HepG2 (cell line): ENCODE results near the gene ICAM5. TPM values are rescaled to one million over a fixed set of nuclear protein-coding genes. Genes with fewer than 3 reads are reported as not detected.
A peak's percentile ranks its signal among the peaks of the same experiment; 100 is the strongest.

Source experiments
- BORCS8-MEF2B ChIP-seq: sonication (generic); formaldehyde crosslinking; IDR thresholded peaks from 2 replicates; pipeline ENCODE4 v1.8.0; 2022; ENCODE audit warnings: mild to moderate bottlenecking, missing genetic modification reagents
- ELK4 ChIP-seq: sonication (generic); formaldehyde crosslinking; IDR thresholded peaks from 2 replicates; pipeline ENCODE4 v1.9.0; 2021; ENCODE audit warnings: missing genetic modification reagents, borderline replicate concordance
- EZH2 ChIP-seq: conservative IDR thresholded peaks from 2 replicates; pipeline ENCODE4 v1.6.1; 2012; ENCODE audit warnings: mild to moderate bottlenecking, low read depth, low read length, moderate library complexity
- HHEX ChIP-seq: IDR thresholded peaks from 2 replicates; pipeline ENCODE4 v1.6.1; 2016; ENCODE audit warnings: control low read depth
- HMG20A ChIP-seq: IDR thresholded peaks from 2 replicates; pipeline ENCODE4 v1.6.1; 2016; ENCODE audit warnings: borderline replicate concordance
- JDP2 ChIP-seq: sonication (generic); formaldehyde crosslinking; IDR thresholded peaks from 2 replicates; pipeline ENCODE4 v1.8.1; 2022; ENCODE audit warnings: missing genetic modification reagents, borderline replicate concordance
- LBX2 ChIP-seq: sonication (generic); formaldehyde crosslinking; IDR thresholded peaks from 2 replicates; pipeline ENCODE4 v1.5.0; 2020; ENCODE audit warnings: missing genetic modification reagents, mild to moderate bottlenecking, borderline replicate concordance
- MNT ChIP-seq: fragments of 450-650 bp; IDR thresholded peaks from 2 replicates; pipeline ENCODE4 v1.6.1; 2016
- MTA1 ChIP-seq: sonication (generic); formaldehyde crosslinking; IDR thresholded peaks from 2 replicates; pipeline ENCODE4 v1.4.0; 2020; ENCODE audit warnings: missing genetic modification reagents, mild to moderate bottlenecking, borderline replicate concordance
- NFE2L2 ChIP-seq: fragments of 150-350 bp; IDR thresholded peaks from 2 replicates; pipeline ENCODE4 v1.6.1; 2014; ENCODE audit warnings: low read length
- NR0B2 ChIP-seq: sonication (generic); formaldehyde crosslinking; IDR thresholded peaks from 2 replicates; pipeline ENCODE4 v1.4.0; 2020; ENCODE audit warnings: mild to moderate bottlenecking, missing genetic modification reagents
- RAD51 ChIP-seq: fragments of 450-650 bp; IDR thresholded peaks from 2 replicates; pipeline ENCODE4 v1.6.1; 2016; ENCODE audit warnings: borderline replicate concordance
- RFXANK ChIP-seq: IDR thresholded peaks from 2 replicates; pipeline ENCODE4 v1.6.1; 2016
- SMYD3 ChIP-seq: sonication (generic); formaldehyde crosslinking; IDR thresholded peaks from 2 replicates; pipeline ENCODE4 v1.8.1; 2023; ENCODE audit warnings: mild to moderate bottlenecking, missing genetic modification reagents
- SYNCRIP ChIP-seq: fragments of 200-400 bp; formaldehyde crosslinking; IDR thresholded peaks from 2 replicates; pipeline ENCODE4 v1.6.1; 2018; ENCODE audit warnings: mild to moderate bottlenecking, low read depth, low read length; ENCODE audit not compliant: insufficient read depth
- TAF1 ChIP-seq: sonication (generic); formaldehyde crosslinking; IDR thresholded peaks from 2 replicates; pipeline ENCODE4 v1.4.0; 2020; ENCODE audit warnings: missing genetic modification reagents
- ZBTB4 ChIP-seq: sonication (generic); formaldehyde crosslinking; IDR thresholded peaks from 2 replicates; pipeline ENCODE4 v1.4.0; 2020; ENCODE audit warnings: missing genetic modification reagents, mild to moderate bottlenecking, borderline replicate concordance
- ZMYM2 ChIP-seq: sonication (generic); formaldehyde crosslinking; IDR thresholded peaks from 2 replicates; pipeline ENCODE4 v1.8.0; 2022; ENCODE audit warnings: mild to moderate bottlenecking, missing genetic modification reagents
- ZNF205 ChIP-seq: IDR thresholded peaks from 2 replicates; pipeline ENCODE4 v1.6.1; 2018; ENCODE audit warnings: missing biosample characterization, missing genetic modification reagents
- ZNF430 ChIP-seq: sonication (generic); formaldehyde crosslinking; IDR thresholded peaks from 2 replicates; pipeline ENCODE4 v1.9.0; 2021; ENCODE audit warnings: mild to moderate bottlenecking, missing genetic modification reagents
- ZNF530 ChIP-seq: sonication (generic); formaldehyde crosslinking; IDR thresholded peaks from 2 replicates; pipeline ENCODE4 v1.5.0; 2020; ENCODE audit warnings: low read depth, mild to moderate bottlenecking, missing genetic modification reagents
- ZNF652 ChIP-seq: IDR thresholded peaks from 2 replicates; pipeline ENCODE4 v1.6.1; 2016; ENCODE audit warnings: low read depth, borderline replicate concordance
- ZNF891 ChIP-seq: sonication (generic); formaldehyde crosslinking; IDR thresholded peaks from 2 replicates; pipeline ENCODE4 v1.5.0; 2020; ENCODE audit warnings: mild to moderate bottlenecking, missing genetic modification reagents
- ZZZ3 ChIP-seq: sonication (generic); formaldehyde crosslinking; IDR thresholded peaks from 2 replicates; pipeline ENCODE4 v1.4.0; 2020; ENCODE audit warnings: missing genetic modification reagents, mild to moderate bottlenecking, borderline replicate concordance
- polyA plus RNA-seq, 8 experiments: library from polyadenylated mRNA; depleted of rRNA in 3 of 8; stranded (reverse) in 7 of 8; unstranded in 1 of 8; fragments of >200 nt; fragmentation: Illumina TruSeq in 4 of 8; extraction: Trizol in 4 of 8; gene quantifications; 2 replicates each; pipeline versions ENCODE4 v1.2.1 to v1.2.3, GENCODE V29; 2011 to 2016; ENCODE audit warnings: low read depth in 4 of 8, missing spikeins in 1 of 8, mixed read lengths in 1 of 8; ENCODE audit not compliant: insufficient read depth in 1 of 8
- total RNA-seq, 5 experiments: library from RNA; depleted of rRNA; stranded (reverse); fragments of >200 nt; fragmentation: Illumina TruSeq; extraction: Trizol; gene quantifications; 2 replicates each; pipeline ENCODE4 v1.2.3, GENCODE V29; 2016; ENCODE audit warnings: low read depth in 1 of 5
- TF ChIP-seq, protein P1 (sequence below): IDR thresholded peaks from 2 replicates; pipeline ENCODE4 v1.6.1; 2016; ENCODE audit warnings: missing compliant biosample characterization, missing genetic modification reagents, borderline replicate concordance

The ICAM5 gene
- total and polyA plus RNA-seq, 2 of the 13 experiments (the other 11 are each of a cell fraction or from before 2014, with no cell fraction given): 0.46 to 1.6 TPM

- TF ChIP-seq ELK4 (CRISPR knock-in tag): no peak
- TF ChIP-seq SMYD3 (CRISPR knock-in tag): no peak
- TF ChIP-seq, protein P1, sequence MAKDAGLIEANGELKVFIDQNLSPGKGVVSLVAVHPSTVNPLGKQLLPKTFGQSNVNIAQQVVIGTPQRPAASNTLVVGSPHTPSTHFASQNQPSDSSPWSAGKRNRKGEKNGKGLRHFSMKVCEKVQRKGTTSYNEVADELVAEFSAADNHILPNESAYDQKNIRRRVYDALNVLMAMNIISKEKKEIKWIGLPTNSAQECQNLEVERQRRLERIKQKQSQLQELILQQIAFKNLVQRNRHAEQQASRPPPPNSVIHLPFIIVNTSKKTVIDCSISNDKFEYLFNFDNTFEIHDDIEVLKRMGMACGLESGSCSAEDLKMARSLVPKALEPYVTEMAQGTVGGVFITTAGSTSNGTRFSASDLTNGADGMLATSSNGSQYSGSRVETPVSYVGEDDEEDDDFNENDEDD (CRISPR knock-in tag): peak; percentile 34; the same call in 1 of the 2 replicates
- TF ChIP-seq ZNF430: peak; percentile 40; the same call in 1 of the 2 replicates
- TF ChIP-seq TAF1: peak; percentile 36
- no peak for TF ChIP-seq LBX2
- TF ChIP-seq EZH2: no peak
- TF ChIP-seq SYNCRIP: no peak
- TF ChIP-seq ZNF652: no peak
- TF ChIP-seq ZBTB4 (CRISPR knock-in tag): no peak
- no peak for TF ChIP-seq NR0B2 (CRISPR knock-in tag)
- TF ChIP-seq ZNF891 (CRISPR knock-in tag): peak; percentile 16; the same call in 1 of the 2 replicates
- no peak for TF ChIP-seq ZZZ3
- no peak for TF ChIP-seq NFE2L2
- no peak for TF ChIP-seq ZNF530 (CRISPR knock-in tag)
- no peak for TF ChIP-seq MNT
- no peak for TF ChIP-seq MTA1 (CRISPR knock-in tag)
- TF ChIP-seq HHEX (CRISPR knock-in tag): no peak
- no peak for TF ChIP-seq HMG20A (CRISPR knock-in tag)
- TF ChIP-seq BORCS8-MEF2B (CRISPR knock-in tag): no peak
- no peak for TF ChIP-seq ZMYM2 (CRISPR knock-in tag)
- TF ChIP-seq RAD51: no peak
- no peak for TF ChIP-seq RFXANK (CRISPR knock-in tag)
- TF ChIP-seq JDP2: no peak
- no peak for TF ChIP-seq ZNF205 (CRISPR knock-in tag)
These were observed 1.0 kb upstream of the ICAM5 start (continued) for GRCh38 chr19:10288662-10289166.
